Body of pancreas (tissue), 4 donors: ENCODE results near the gene PTPRS. TPM values are rescaled to one million over a fixed set of nuclear protein-coding genes. Genes with fewer than 3 reads are reported as not detected.

ENCODE experiments used
- ATAC-seq: fragments of 150-250 bp; one replicate; pipeline ENCODE4 v1.9.1; 2016
- DNase-seq, 4 donors: peaks; one replicate each; pipeline ENCODE4 v3.0.0-alpha.2; 2019
- H3K27ac ChIP-seq, 4 donors: fragments of 200-600 bp; sonication (generic); 1 replicate in 3 of 4; 2 replicates in 1 of 4; pipeline versions ENCODE4 v1.5.1 to v1.6.1; 2016 to 2019; ENCODE audit warnings: mild to moderate bottlenecking in 1 of 4, mixed read lengths in 1 of 4, moderate library complexity in 1 of 4
- H3K27me3 ChIP-seq, 2 donors: fragments of 200-600 bp; sonication (generic); one replicate each; pipeline ENCODE4 v1.6.0; 2016; ENCODE audit warnings: mild to moderate bottlenecking in 1 of 2
- H3K36me3 ChIP-seq, 2 donors: fragments of 200-600 bp; sonication (generic); replicated peaks in 1 of 2; 2 replicates each; pipeline ENCODE4 v1.5.1; 2016; ENCODE audit warnings: low read depth in 2 of 2; ENCODE audit not compliant: insufficient read depth in 1 of 2
- H3K4me1 ChIP-seq: fragments of 200-600 bp; sonication (generic); one replicate; pipeline ENCODE4 v1.6.0; 2016
- H3K4me3 ChIP-seq, 2 donors: fragments of 200-600 bp; sonication (generic); 1 replicate in 1 of 2; 2 replicates in 1 of 2; pipeline ENCODE4 v1.5.1; 2016 to 2019
- H3K9me3 ChIP-seq, 3 donors: fragments of 200-600 bp; sonication (generic); 1 replicate in 2 of 3; 2 replicates in 1 of 3; pipeline ENCODE4 v1.5.1; 2016
- POLR2A ChIP-seq, 3 donors: fragments of 450-650 bp; IDR thresholded peaks; one replicate each; pipeline ENCODE4 v1.6.1; 2016; ENCODE audit warnings: antibody characterized with exemption in 3 of 3, mild to moderate bottlenecking in 2 of 3
- WGBS, 2 donors: methylation state at CpG; one replicate each; pipeline ENCODE4 v1.1.5; 2017; 5-methylcytosine and 5-hydroxymethylcytosine counted together
- intact Hi-C: fragments of 100-400 bp; cut with DNase I; formaldehyde crosslinking; loops from one replicate; pipeline ENCODE4 v1.15.1; 2023
- total RNA-seq, 2 donors: library from RNA; depleted of rRNA; stranded (reverse); fragments of >200 nt; gene quantifications; one replicate each; pipeline ENCODE4 v1.1.0, GENCODE V29; 2016
- TF ChIP-seq, protein P1 (sequence below), 7 experiments: fragments of 450-650 bp in 4 of 7; fragments of 200-600 bp in 3 of 7; sonication (generic) in 3 of 7; IDR thresholded peaks; one replicate each; pipeline ENCODE4 v1.5.1; 2016 to 2019; ENCODE audit warnings: antibody characterized with exemption in 7 of 7

PTPRS gene
- total RNA-seq, 2 donors from 2014 or later, result 133 to 139 TPM

DNA sequence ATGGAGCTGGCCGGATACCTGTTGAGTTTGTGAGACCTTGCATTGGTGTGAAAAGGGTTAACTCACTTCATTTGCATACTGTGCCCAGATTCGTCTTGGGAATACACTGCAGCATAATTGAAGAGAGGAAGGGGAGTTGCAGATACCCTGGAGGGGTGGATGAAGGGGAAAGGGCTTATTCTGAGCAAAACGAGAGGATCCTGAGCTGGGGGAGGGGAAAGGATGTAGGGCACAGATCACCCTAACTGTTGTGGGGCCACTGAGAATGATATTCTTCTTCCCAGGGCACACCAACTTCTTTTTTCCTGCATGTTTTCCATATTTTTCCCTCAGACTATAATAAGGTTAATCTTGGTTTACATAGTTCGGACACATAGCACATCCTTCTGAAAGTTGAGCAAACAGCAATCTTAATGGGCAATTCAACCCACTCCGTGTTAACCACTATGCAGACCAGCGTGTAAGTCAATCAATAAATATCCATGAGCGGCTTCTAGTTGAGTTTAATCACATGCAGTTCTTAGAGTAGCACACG lies 11.7 kb upstream of the PTPRS start:
- no peaks in the 10 kb centered on the region for H3K27me3 ChIP-seq
- intact Hi-C loops, result no loop called here

DNA sequence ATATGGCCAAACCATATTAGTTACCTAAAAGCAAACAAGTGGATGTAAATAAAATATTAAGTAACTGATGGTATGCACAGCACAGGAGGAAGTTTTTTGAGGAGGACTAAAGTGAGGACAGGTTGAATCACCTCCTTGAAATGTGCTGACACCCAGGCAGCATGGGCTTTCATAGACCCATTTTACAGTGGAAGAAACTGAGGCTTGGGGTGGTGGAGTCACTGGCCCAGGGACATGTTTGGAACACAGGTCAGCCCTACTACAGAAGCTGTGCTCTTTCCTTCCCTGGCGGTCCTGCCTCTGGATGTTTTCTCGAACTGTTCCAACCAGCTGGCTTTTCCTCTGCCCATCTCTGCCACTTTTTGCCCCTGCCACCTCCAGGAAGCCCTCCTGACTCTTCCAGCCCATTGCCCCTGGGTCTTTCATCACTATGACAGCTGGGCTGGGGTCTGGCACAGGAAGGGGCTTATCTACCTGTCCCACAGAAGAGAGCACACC lies 11.2 kb upstream of the PTPRS start:
- TF ChIP-seq, protein P1, sequence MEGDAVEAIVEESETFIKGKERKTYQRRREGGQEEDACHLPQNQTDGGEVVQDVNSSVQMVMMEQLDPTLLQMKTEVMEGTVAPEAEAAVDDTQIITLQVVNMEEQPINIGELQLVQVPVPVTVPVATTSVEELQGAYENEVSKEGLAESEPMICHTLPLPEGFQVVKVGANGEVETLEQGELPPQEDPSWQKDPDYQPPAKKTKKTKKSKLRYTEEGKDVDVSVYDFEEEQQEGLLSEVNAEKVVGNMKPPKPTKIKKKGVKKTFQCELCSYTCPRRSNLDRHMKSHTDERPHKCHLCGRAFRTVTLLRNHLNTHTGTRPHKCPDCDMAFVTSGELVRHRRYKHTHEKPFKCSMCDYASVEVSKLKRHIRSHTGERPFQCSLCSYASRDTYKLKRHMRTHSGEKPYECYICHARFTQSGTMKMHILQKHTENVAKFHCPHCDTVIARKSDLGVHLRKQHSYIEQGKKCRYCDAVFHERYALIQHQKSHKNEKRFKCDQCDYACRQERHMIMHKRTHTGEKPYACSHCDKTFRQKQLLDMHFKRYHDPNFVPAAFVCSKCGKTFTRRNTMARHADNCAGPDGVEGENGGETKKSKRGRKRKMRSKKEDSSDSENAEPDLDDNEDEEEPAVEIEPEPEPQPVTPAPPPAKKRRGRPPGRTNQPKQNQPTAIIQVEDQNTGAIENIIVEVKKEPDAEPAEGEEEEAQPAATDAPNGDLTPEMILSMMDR (IDR thresholded peaks at IDR 0.05), result no peak
- 68 to 71% methylated on average over 2 of the region's 2 CpGs for WGBS, 2 donors
- Histone ChIP-seq H3K9me3 (no peaks in the 10 kb centered on the region), H3K4me3 (no peak overlapping the region), H3K27me3 (no peaks in the 10 kb centered on the region), H3K4me1 (no peaks in the 10 kb centered on the region), H3K36me3 (no peaks in the 10 kb centered on the region), H3K27ac (no peak overlapping the region)
- intact Hi-C loops, result no loop called here
- no peak for ATAC-seq
- DNase-seq, result no peak

More for the DNA sequence above, 11.7 kb upstream of the PTPRS start:
- Histone ChIP-seq H3K4me3 (no peak overlapping the region), H3K9me3 (no peaks in the 10 kb centered on the region), H3K27ac (no peak overlapping the region), H3K36me3 (no peaks in the 10 kb centered on the region), H3K4me1 (no peaks in the 10 kb centered on the region)
- ATAC-seq (no peak), DNase-seq (no peak)
- 20 to 21% methylated on average over 8 of the region's 8 CpGs for WGBS, 2 donors
- TF ChIP-seq POLR2A (IDR thresholded peaks at IDR 0.05), result no peak
- TF ChIP-seq, protein P1 (IDR thresholded peaks at IDR 0.05), result no peak

DNA sequence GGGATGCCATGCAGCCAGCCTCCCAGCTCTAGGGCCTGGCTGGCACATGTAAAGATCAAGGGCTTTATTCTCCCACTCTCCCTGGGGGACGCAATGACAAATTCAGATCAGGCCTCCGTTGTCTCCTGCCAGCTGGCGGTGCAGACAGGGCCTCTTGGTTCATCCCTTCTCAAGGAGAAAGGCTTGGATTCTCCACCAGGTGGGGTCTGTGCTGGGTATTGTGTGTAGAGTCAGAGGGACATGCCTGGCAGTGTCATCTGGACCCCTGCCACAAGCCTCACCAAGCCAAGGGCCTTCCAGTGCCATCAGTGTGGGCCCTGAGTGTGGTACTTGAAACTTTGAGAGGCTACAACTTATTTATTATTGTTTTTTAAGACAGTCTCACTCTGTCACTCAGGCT lies 8.4 kb upstream of the PTPRS start:
- H3K27ac ChIP-seq, result no peak overlapping the region
- ATAC-seq (no peak), DNase-seq (no peak)
- no peak overlapping the region for H3K4me3 ChIP-seq
- no peaks in the 10 kb centered on the region for H3K9me3 ChIP-seq
- intact Hi-C loops, result no loop called here
- TF ChIP-seq, protein P1 (IDR thresholded peaks at IDR 0.05), result no peak
- no peak for TF ChIP-seq POLR2A (IDR thresholded peaks at IDR 0.05)
- H3K4me1 ChIP-seq, result no peaks in the 10 kb centered on the region
- WGBS, 2 donors, result 68 to 72% methylated on average over 3 of the region's 3 CpGs
- no peaks in the 10 kb centered on the region for H3K36me3 ChIP-seq
- H3K27me3 ChIP-seq, result no peaks in the 10 kb centered on the region

DNA sequence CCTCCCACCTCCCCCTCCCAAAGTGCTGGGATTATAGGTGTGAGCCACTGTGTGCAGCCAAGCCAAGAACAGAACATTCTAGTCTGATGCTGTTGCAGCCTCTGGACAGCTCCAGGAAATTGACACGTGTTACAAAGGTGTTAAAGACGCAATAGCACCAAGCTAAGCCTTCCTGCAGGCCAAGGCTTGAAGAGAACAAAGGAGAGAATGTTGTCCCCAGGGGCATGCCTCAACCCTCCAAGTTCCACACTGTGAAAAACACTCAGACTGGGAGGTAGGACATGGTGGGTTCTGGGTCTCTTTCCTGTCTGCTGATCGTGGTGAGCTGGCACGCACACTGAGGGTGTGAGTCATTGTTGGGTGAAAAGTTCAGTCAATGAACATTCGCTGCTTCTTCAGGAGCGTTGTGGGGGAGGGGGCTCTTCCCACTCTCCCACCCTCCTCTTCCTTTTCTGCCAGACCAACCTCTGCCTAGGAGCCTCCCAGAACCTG lies 5.3 kb upstream of the PTPRS start:
- no peak overlapping the region for H3K27ac ChIP-seq
- H3K4me1 ChIP-seq, result peaks cover 1% of the 10 kb centered on the region
- no peak for TF ChIP-seq POLR2A (IDR thresholded peaks at IDR 0.05)
- TF ChIP-seq, protein P1 (IDR thresholded peaks at IDR 0.05), result no peak
- no peaks in the 10 kb centered on the region for H3K27me3 ChIP-seq
- WGBS, 2 donors, result 21 to 27% methylated on average over 6 of the region's 6 CpGs
- DNase-seq, result no peak
- no peak overlapping the region for H3K4me3 ChIP-seq
- H3K36me3 ChIP-seq, result no peaks in the 10 kb centered on the region
- no peak for ATAC-seq
- intact Hi-C loops, result no loop called here
- H3K9me3 ChIP-seq, result no peaks in the 10 kb centered on the region

DNA sequence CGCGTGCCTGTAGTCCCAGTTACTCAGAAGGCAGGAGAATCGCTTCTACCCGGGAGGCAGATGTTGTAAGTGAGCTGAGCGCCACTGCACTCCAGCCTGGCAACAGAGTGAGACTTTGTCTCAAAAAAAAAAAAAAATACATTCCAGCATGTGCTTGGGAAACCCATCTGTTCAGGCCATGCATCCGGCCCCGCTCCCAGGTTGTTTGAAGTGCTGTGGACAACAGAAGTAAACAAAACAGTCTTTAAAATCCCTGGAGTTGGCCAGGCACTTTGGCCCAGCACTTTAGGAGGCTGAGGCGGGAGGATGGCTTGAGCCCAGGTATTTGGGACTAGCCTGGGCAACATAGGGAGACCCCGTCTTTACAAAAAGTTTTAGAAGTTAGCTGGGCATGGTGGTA lies 3.2 kb upstream of the PTPRS start:
- TF ChIP-seq, protein P1 (IDR thresholded peaks at IDR 0.05), result no peak
- TF ChIP-seq POLR2A (IDR thresholded peaks at IDR 0.05), result no peak
- WGBS, 2 donors, result 52 to 53% methylated on average over 6 to 9 of the region's 9 CpGs
- Histone ChIP-seq H3K27ac (no peak overlapping the region), H3K4me1 (peaks cover 15% of the 10 kb centered on the region), H3K36me3 (no peaks in the 10 kb centered on the region), H3K27me3 (peaks cover 0 to 10% of the 10 kb centered on the region in 2 donors), H3K4me3 (no peak overlapping the region), H3K9me3 (no peaks in the 10 kb centered on the region)
- no peak for ATAC-seq
- no peak for DNase-seq
- intact Hi-C loops, result no loop called here
